Measurements from ENCODE around the gene TMEM120A.

The TMEM120A gene

GRCh38 chr7:75965617-75966016, 28.8 kb downstream of the TMEM120A start:
- no peak for TF ChIP-seq POLR2A (IDR thresholded peaks at IDR 0.05; ENCODE audit: low read depth, low read length)
- DNase-seq (ENCODE audit: insufficient read length, low spot score) (no peak), FAIRE-seq (no peak)

- FAIRE-seq (no peak), DNase-seq (ENCODE audit: insufficient read length, low spot score) (no peak)
- TF ChIP-seq POLR2A (IDR thresholded peaks at IDR 0.05; ENCODE audit: low read depth, low read length) = no peak
Observed at GRCh38 chr7:75963381-75963995, 30.9 kb downstream of the TMEM120A start.

GRCh38 chr7:75962607-75963380, 31.6 kb downstream of the TMEM120A start:
- no peak for TF ChIP-seq POLR2A (IDR thresholded peaks at IDR 0.05; ENCODE audit: low read depth, low read length)
- FAIRE-seq = no peak
- no peak for DNase-seq (ENCODE audit: insufficient read length, low spot score)

GRCh38 chr7:75961218-75961617, 33.2 kb downstream of the TMEM120A start:
- no peak for DNase-seq (ENCODE audit: insufficient read length, low spot score)
- no peak for FAIRE-seq
- no peak for TF ChIP-seq POLR2A (IDR thresholded peaks at IDR 0.05; ENCODE audit: low read depth, low read length)

- TF ChIP-seq POLR2A (IDR thresholded peaks at IDR 0.05; ENCODE audit: low read depth, low read length) = no peak
- DNase-seq (ENCODE audit: insufficient read length, low spot score) (no peak), FAIRE-seq (no peak)
Observed at GRCh38 chr7:75960372-75960771, 34.0 kb downstream of the TMEM120A start.

DNA sequence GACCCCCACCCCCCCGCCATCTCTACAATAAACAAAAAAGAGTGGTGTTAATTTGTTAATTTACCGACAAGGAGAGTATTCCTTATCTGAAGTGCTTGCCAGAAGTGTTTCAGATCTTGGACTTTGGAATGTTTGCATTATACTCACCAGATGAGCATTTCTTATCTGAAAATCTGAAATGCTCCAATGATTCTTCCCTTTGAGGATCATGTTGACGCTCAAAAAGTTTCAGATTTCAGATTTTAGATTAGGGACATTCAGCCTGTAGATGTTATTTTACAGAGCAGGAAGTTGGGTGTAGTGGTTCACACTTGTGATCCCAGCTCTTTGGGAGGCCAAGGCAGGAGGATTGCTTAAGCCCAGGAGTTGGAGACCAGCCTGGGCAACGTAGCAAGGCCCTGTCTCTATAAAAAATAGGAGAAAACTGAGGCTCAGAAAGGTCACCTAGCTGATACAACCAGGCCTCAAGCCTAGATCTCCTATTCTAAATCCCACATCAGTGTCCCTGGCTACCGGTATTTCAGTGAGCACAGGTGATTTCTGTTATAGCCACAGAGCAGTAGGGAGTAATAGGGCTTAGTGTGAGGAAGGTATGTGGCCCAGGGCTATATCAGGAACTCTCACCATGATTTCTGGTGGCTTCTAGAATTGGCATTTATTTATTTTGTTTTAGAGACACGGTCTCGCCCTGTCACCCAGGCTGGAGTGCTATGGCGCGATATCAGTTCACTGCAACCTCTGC, 35.4 kb downstream of the TMEM120A start:
- no peak for DNase-seq (ENCODE audit: insufficient read length, low spot score)
- TF ChIP-seq POLR2A (IDR thresholded peaks at IDR 0.05; ENCODE audit: low read depth, low read length) = no peak
- FAIRE-seq = no peak

GRCh38 chr7:75957021-75957736, 37.2 kb downstream of the TMEM120A start:
- FAIRE-seq (no peak), DNase-seq (ENCODE audit: insufficient read length, low spot score) (no peak)
- no peak for TF ChIP-seq POLR2A (IDR thresholded peaks at IDR 0.05; ENCODE audit: low read depth, low read length)

DNA sequence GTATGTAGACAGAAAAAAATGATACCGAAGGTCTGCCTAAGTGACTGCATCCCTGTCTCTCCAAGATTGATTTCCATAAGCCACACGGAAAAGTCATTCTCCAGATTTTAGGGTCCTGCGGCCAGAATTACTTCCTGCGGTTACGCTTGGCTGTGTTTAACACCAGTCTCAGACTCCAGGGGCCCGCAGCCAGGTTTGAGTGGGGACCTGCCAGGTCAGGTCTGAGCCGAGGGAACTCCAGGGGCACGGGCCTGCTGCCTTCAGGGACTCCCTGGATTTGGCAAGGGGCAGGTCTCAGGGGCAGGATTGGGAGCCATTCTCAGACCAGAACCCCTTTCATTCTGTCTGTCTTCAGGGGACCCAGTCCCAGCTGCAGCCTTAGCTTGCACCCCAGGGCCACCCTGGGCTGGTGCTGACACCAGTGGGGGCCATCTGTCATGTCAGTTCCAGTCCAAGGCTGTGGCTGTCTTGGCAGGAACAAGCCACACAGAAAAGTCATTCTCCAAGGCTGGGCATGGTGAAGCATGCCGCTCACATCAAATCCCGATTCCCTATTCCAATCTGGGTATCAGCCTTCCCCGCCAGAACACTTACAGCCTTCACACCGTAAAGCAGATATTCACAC, 39.0 kb downstream of the TMEM120A start:
- TF ChIP-seq POLR2A (IDR thresholded peaks at IDR 0.05; ENCODE audit: low read depth, low read length) = no peak
- DNase-seq (ENCODE audit: insufficient read length, low spot score) = no peak
- FAIRE-seq = no peak

DNA sequence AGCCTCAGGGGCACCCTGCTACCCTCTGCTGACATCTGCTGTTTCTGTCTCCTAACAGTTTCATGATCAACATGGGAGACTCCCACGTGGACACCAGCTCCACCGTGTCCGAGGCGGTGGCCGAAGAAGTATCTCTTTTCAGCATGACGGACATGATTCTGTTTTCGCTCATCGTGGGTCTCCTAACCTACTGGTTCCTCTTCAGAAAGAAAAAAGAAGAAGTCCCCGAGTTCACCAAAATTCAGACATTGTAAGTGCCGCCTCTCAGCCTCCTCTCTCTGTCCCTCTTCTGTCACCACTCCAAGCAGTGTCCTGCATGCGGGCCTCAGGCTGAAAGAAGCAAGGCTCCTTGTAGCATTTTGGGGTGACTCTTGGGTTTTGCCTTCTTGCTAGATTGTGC, 40.5 kb downstream of the TMEM120A start:
- FAIRE-seq (no peak), DNase-seq (ENCODE audit: insufficient read length, low spot score) (no peak)
- TF ChIP-seq POLR2A (IDR thresholded peaks at IDR 0.05; ENCODE audit: low read depth, low read length) = no peak

DNA sequence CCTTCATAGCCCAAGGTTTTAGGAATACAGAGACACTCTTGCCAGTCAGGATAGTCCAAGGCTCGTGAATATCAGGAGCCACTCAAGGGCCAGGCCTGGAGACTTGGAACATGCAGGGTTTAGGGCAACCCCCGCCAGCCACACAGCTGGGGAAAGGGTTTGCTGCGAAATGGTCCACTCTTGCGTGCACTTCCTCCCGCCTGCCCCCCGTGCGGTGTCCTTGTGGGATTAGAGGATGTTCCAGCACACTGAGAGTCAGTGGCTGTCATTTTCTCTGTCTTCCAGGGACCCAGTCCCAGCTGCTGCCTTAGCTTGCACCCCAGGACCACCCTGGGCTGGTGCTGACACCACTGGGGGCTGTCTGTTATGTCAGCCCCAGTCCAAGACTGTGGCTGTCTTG, 41.0 kb downstream of the TMEM120A start:
- TF ChIP-seq POLR2A (IDR thresholded peaks at IDR 0.05; ENCODE audit: low read depth, low read length) = no peak
- no peak for FAIRE-seq
- no peak for DNase-seq (ENCODE audit: insufficient read length, low spot score)

DNA sequence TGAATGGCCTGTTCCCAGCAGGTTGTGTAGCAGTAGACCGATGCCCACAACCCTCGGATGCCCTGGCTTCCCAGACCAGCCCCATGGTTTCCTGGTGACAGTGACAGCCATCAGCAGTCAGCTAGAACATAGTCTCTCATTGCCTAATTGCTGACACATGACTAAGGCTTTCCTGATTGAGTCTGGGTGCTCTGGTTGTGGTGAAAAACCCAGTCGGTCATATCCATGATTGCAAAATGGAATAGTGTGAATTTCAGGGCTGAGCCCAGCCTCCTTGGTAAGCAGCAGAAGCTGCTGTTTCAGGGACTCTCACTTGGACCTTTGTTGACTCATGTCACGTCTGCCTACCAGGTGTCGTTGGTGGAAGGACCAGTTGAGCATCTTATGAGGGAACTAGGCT, 42.9 kb downstream of the TMEM120A start:
- TF ChIP-seq POLR2A (IDR thresholded peaks at IDR 0.05; ENCODE audit: low read depth, low read length) = no peak
- FAIRE-seq (no peak), DNase-seq (ENCODE audit: insufficient read length, low spot score) (no peak)

GRCh38 chr7:75950111-75950681, 44.2 kb downstream of the TMEM120A start:
- FAIRE-seq = no peak
- no peak for DNase-seq (ENCODE audit: insufficient read length, low spot score)
- no peak for TF ChIP-seq POLR2A (IDR thresholded peaks at IDR 0.05; ENCODE audit: low read depth, low read length)

- TF ChIP-seq POLR2A (IDR thresholded peaks at IDR 0.05; ENCODE audit: low read depth, low read length) = no peak
- FAIRE-seq = no peak
- DNase-seq (ENCODE audit: insufficient read length, low spot score) = no peak
Observed at GRCh38 chr7:75948179-75948578, 46.2 kb downstream of the TMEM120A start.
